Measurements from ENCODE around the gene KIAA0319L. TPM values are rescaled to one million over a fixed set of nuclear protein-coding genes. Genes with fewer than 3 reads are reported as not detected.

The KIAA0319L gene
- total RNA-seq, 1 experiment from 2014 or later: 46.4 TPM

DNA sequence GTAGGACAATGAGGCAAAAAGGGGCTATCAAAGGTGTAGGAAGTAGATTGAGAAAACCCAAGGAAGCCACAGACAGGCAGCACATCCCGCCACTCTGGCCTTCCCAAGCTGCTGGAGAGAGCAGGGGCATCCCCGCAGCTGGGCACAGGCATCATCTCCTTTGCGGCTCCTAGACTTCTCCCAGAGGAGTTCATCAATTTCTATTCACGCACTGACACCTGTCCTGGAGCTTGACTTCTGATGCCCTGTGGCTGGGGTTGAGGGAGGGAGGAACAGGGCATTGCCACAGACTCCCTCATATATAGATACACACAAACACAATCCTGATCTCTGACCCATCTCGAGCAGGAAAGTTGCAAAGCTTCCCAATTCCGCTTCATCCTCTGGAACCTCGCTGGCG is 14.1 kb upstream of the KIAA0319L start:
- H3K4ac ChIP-seq (ENCODE audit: low read depth, low read length): no peak overlapping the region
- no peak overlapping the region for H2AK5ac ChIP-seq (ENCODE audit: insufficient read length, low read length)
- TF ChIP-seq, protein P1, sequence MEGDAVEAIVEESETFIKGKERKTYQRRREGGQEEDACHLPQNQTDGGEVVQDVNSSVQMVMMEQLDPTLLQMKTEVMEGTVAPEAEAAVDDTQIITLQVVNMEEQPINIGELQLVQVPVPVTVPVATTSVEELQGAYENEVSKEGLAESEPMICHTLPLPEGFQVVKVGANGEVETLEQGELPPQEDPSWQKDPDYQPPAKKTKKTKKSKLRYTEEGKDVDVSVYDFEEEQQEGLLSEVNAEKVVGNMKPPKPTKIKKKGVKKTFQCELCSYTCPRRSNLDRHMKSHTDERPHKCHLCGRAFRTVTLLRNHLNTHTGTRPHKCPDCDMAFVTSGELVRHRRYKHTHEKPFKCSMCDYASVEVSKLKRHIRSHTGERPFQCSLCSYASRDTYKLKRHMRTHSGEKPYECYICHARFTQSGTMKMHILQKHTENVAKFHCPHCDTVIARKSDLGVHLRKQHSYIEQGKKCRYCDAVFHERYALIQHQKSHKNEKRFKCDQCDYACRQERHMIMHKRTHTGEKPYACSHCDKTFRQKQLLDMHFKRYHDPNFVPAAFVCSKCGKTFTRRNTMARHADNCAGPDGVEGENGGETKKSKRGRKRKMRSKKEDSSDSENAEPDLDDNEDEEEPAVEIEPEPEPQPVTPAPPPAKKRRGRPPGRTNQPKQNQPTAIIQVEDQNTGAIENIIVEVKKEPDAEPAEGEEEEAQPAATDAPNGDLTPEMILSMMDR (conservative IDR thresholded peaks at IDR 0.05): no peak
- no peaks in the 10 kb centered on the region for H3K9me3 ChIP-seq (ENCODE audit: control insufficient read depth, low read depth, low read length)
- no peak overlapping the region for H3T11ph ChIP-seq (ENCODE audit: low read length)
- H4K91ac ChIP-seq (ENCODE audit: insufficient read length, low read depth, low read length): no peak overlapping the region
- H2BK120ac ChIP-seq (ENCODE audit: low read depth, low read length, poor library complexity, severe bottlenecking): no peak overlapping the region
- Mint-ChIP-seq H3K36me3 (ENCODE audit: insufficient read depth in 1 of 3, low read depth in 3 of 3) (peaks cover 4 to 6% (median 5%) of the 10 kb centered on the region in 3 experiments; a peak in 6 of 7 replicates), H3K4me3 (no peak overlapping the region), H3K9me3 (no peaks in the 10 kb centered on the region; a peak in 1 of 5 replicates), H3K4me1 (peaks cover 19 to 26% of the 10 kb centered on the region in 2 experiments), H3K27me3 (ENCODE audit: low read depth) (peaks cover 79% of the 10 kb centered on the region), H3K27ac (no peak overlapping the region)
- H3K56ac ChIP-seq (ENCODE audit: insufficient read length, low read depth, low read length): no peak overlapping the region
- H2BK5ac ChIP-seq (ENCODE audit: insufficient read length, low read length): no peak overlapping the region
- no peak overlapping the region for H2AFZ ChIP-seq (ENCODE audit: low read length)
- no peak overlapping the region for H3K27ac ChIP-seq (ENCODE audit: insufficient read length, low read depth, low read length)
- H2BK12ac ChIP-seq (ENCODE audit: insufficient read length, low read depth, low read length): no peak overlapping the region
- H3K9ac ChIP-seq (ENCODE audit: extremely low read depth, insufficient read length, low read length): no peak overlapping the region
- H3K79me2 ChIP-seq (ENCODE audit: insufficient read depth, low read length): no peaks in the 10 kb centered on the region
- no peaks in the 10 kb centered on the region for H3K79me1 ChIP-seq (ENCODE audit: insufficient read depth, low read depth, low read length, poor library complexity, severe bottlenecking)
- no peak overlapping the region for H3K4me2 ChIP-seq (ENCODE audit: insufficient read depth, insufficient read length, low read length)
- no peak overlapping the region for H2BK15ac ChIP-seq (ENCODE audit: low read depth, low read length)
- no peak for DNase-seq
- H3K18ac ChIP-seq (ENCODE audit: insufficient read length, low read depth, low read length): no peak overlapping the region
- H3K27me3 ChIP-seq (ENCODE audit: insufficient read depth, low read length): peaks cover 56% of the 10 kb centered on the region
- H3K14ac ChIP-seq (ENCODE audit: insufficient read depth, low read length): no peak overlapping the region
- no peak overlapping the region for H2BK20ac ChIP-seq (ENCODE audit: low read depth, low read length, poor library complexity, severe bottlenecking)
- H4K20me1 ChIP-seq (ENCODE audit: control insufficient read depth, insufficient read depth, insufficient read length): no peaks in the 10 kb centered on the region
- H4K8ac ChIP-seq (replicated peaks; ENCODE audit: insufficient read length, low read depth, low read length): no peak overlapping the region
- 0 out of 2 replicates have a peak, but pooled peaks cover 2% of the 10 kb centered on the region for H3K4me1 ChIP-seq (ENCODE audit: insufficient read depth, low read length)
- no peak overlapping the region for H4K5ac ChIP-seq (ENCODE audit: insufficient read length, low read depth, low read length)
- no CpG with 5 or more reads among the region's 8 CpGs for WGBS (ENCODE audit: extremely low coverage, insufficient read length, low lambda C conversion rate)
- H3K23me2 ChIP-seq (ENCODE audit: insufficient read length, low read depth, low read length, poor library complexity, severe bottlenecking): peaks cover 9% of the 10 kb centered on the region
- no peak overlapping the region for H3K23ac ChIP-seq (ENCODE audit: insufficient read length, low read depth, low read length)

All from H9 (cell line).